GM21381 (cell line): ENCODE measurements around the gene ADGRF3.
"Not testable (repeated sequence)": the region's sequence is repeated elsewhere in the genome, so short reads cannot be mapped to it uniquely, and the experiment has no call there.

Experiments
- ATAC-seq: cut with Tn5 transposase; IDR thresholded peaks from one replicate; pipeline ENCODE4 v1.9.1; 2021; ENCODE audit warnings: mild to moderate bottlenecking, moderate library complexity; ENCODE audit not compliant: unreplicated experiment

The ADGRF3 gene

DNA sequence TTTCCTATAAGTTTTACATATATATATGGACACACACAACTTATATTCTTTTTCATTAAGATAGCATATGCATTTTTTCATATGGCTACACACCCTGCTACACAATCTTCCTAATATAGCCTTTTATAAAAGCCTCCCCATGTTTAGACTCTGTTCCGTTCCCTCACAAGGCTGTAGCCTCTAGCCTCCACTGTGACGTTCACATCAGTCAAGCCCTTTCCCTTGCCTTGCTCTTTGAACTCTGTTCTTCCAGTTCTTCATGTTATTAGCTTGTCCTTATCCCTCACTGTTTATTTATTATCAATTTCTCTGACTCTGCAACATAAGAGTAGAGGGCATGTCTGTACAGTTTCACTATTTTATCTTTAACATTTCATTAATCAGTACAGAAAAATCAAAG, 63.0 kb downstream of the ADGRF3 start:
- ATAC-seq, result no peak

DNA sequence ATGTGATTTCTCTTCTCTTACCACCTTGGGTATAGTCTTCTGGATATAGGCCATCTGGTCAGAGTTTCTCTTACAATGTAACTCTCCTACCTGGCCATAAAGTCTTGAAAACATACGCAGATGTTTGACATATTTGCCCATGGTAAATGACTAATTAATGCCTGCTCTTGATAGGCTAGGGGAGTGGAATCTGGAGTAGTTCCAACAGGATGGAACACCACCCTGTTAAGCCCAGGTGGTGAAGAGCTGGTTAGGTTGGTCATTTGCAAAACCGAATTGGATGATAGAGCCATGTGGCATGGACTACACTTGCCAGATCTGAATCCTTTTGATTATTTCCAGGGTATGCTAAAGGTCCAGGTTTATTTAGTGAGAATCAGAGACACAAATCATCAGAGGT, 65.4 kb downstream of the ADGRF3 start:
- no peak for ATAC-seq

DNA sequence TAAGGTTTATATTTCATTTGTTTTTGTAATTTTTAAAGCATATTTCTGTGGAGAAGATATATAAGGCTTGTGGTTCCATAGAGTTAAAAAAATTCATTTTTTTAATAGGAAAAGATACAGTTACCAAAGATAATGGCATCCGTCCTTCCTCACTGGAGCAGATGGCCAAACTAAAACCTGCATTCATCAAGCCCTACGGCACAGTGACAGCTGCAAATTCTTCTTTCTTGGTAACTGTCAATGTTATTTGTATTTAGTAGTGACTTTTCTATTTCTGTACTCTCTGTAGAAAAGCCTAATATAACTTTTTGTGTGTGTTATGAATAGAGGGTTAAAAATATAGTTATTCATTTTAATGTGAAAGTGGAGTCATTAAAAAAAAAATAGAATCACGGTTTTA, 66.7 kb downstream of the ADGRF3 start:
- no peak for ATAC-seq

DNA sequence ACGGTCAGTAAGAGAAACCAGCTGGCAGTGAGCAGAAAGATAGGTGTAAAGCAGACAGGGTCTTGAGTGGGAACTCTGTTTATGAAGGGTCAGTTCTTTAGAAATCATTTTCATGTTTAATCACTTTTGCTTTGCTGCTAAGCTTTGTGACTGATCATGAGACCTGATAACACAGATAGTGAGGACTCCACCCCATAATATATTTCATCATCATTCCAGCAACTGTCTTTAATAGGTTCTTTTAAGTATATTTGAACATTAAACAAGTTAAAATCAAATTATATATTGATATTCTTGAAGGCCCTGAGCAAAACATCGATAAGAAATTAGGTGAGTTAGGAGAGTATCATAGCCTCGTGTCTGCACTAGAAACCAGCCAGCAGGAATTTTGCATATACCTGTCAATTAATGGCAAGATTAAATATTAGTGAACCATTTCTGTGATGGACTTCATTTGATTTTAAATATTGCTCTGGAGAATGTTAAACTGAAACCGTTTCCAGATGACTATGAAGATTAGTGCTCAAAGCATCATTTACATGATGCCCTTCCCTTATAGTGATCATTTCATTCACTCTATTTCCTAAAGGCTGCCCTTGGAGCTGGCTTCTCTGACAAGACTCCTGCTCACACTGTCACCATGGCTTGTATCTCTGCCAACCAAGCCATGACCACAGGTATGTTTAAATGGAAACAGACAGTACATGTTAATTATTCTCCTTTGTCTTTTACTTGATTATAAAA, 69.9 kb downstream of the ADGRF3 start:
- no peak for ATAC-seq

DNA sequence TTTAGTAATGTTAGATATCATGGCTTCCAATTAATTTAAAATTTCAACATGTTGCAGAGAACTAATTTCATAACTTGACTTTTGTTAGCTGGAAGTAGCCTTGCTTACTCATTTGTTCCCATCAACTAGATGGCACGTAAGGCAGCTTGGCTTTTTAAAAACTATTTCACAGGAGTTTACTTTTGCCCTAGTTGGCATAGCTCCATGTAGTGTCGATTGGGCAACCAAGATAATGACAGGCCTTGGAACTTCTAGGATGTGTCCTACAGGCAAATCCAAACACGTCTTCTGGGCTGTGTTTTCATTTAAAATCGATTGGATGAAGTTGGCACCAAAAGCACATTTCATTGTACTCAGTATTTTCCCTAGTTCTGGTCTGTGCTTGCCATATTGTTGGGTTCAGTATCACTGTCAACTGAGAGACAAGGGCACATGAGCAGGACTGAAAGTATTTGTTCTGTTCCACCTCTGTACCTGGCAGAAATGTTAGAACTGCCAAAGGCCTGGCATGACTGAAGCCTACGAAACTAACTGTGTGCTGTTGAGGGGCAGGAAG, 72.5 kb downstream of the ADGRF3 start:
- no peak for ATAC-seq

DNA sequence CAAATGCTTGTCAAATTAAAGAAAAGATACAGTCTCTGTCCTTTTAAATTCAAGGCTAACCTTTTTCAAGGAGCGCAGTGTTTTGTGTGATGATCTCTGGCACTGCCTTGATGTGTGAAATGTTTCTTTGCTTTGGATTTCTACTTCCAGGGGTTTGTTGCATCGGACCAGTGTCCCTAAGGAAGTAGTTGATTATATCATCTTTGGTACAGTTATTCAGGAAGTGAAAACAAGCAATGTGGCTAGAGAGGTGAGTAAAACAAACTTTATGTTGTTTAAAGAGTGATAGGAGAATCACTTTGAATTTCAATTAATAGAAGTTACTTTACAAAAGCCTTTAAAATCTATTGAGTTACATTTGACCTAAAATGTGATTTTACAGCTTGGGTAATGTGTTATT, 73.1 kb downstream of the ADGRF3 start:
- no peak for ATAC-seq

DNA sequence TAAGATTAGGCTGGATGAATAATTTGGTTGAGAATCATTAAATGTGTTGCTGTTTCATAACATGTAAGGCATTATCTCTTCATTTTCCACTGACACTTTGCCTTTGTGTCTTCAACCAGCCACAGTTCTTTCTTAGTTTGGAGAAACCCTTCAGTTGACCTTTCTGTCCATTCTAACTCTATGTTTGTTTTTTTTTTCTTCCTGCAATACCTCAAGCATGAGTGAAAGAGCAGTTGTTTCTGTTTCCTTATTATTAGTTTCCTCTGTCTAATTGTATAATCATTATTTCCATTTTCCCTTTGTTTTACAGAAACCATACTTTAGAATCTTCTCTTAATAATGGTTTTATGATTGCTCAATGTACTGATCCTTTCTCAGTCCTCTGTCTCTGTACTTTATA, 76.2 kb downstream of the ADGRF3 start:
- no peak for ATAC-seq

DNA sequence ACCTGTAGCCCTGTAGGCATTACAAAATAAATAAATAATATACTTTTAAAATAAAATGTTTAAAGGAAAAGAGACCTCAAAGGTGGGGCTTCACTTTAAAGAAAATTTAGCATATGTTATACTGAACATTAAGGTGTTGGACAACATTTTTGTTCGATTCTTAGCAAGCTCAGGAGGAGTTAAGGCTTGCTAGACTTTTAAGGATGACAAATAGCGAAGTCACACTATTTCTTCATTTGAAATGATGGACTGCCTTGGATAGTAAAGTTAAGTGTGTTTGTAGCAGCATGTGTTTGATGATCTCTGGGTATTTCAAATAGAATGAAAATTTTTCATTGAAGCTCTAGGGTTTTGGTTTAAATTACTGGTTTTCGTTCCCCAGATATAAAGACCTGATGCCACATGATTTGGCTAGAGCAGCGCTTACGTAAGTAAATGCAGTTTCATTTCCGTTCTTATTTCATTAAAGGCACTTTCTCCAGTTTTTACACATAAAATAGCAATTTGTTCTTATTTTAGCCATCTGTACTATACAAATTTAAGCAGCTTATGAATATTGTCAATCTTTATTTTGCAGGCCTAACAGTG, 76.9 kb downstream of the ADGRF3 start:
- no peak for ATAC-seq

DNA sequence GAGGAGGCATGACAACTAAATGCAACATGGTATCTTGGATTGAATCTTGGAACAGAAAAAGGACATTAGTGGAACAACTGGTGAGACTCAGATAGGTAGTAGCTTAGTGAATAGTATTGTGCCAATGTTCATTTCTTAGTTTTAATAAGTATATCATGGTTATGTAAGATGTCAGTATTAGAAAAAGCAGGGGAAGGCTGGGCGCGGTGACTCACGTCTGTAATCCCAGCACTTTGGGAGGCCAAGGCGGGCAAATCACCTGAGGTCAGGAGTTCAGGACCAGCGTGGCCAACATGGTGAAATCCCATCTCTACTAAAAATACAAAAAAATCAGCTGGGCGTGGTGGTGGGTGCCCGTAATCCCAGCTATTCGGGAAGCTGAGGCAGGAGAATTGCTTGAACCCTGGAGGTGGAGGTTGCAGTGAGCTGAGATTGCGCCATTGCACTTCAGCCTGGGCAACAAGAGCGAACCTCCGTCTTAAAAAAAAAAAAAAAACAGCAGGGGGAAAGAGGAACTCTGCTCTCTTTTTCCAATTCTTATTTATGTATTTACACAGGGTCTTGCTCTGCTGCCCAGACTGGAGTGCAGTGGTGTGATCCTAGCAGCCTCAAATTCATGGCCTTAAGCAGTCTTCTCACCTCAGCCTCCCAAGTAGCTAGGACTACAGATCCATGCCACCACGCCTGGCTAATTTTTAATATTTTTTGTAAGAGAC, 77.8 kb downstream of the ADGRF3 start:
- ATAC-seq, result not testable (repeated sequence)

DNA sequence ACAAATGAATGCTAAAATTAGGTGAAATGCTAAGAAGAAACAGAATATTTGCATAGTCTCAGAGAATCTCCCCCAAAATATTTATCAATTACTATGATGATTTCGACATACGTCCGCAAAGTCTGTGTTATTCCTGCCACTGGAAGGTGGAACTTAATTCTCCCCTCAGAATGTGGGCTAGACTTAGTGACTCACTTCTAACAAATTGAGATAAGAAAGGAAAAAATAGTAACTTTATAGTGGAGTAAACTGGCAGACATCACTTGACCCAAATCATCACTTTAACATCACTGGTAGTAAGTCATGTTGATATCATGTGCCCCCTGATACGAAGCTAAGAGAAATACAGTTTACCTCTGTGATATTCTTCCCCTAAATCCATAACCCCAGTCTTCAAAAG, 78.4 kb downstream of the ADGRF3 start:
- ATAC-seq, result no peak

DNA sequence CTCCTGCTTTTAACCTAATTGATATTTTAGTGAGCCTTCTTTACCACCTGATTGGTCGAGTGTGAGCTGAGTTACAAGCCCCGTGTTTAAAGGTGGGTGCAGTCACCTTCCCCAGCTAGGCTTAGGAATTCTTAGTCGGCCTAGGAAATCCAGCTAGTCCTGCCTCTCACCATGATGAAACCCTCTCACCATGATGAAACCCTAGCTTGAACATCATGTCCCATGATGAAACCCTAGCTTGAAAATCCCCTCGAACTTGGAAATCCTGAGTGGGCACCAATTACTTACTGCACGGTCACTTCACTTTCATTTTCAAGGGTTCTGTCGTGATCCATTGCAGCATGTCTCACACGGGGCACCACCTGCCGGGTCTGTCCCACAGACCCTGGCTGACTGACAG, 87.8 kb downstream of the ADGRF3 start:
- ATAC-seq, result not testable (repeated sequence)
